Transverse colon (tissue), 4 donors: Measurements from ENCODE around the gene DOCK1. TPM values are rescaled to one million over a fixed set of nuclear protein-coding genes. Genes with fewer than 3 reads are reported as not detected.

Experiments
- DNase-seq: peaks from one replicate; pipeline ENCODE4 v3.0.0-alpha.2; 2019
- H3K27ac ChIP-seq, 4 donors: fragments of 200-600 bp; sonication (generic); 2 replicates each; pipeline ENCODE4 v1.5.1; 2016 to 2018; ENCODE audit warnings: inconsistent platforms in 4 of 4
- H3K27me3 ChIP-seq: fragments of 200-600 bp; sonication (generic); 2 replicates; pipeline ENCODE4 v1.5.1; 2017; ENCODE audit warnings: inconsistent platforms
- H3K36me3 ChIP-seq, 4 donors: fragments of 200-600 bp; sonication (generic); 2 replicates each; pipeline ENCODE4 v1.5.1; 2017 to 2019; ENCODE audit warnings: inconsistent platforms in 4 of 4
- H3K4me1 ChIP-seq, 4 donors: fragments of 200-600 bp; sonication (generic); 2 replicates each; pipeline ENCODE4 v1.5.1; 2017 to 2020; ENCODE audit warnings: inconsistent platforms in 4 of 4
- H3K4me3 ChIP-seq, 4 donors: fragments of 200-600 bp; sonication (generic); 1 replicate in 1 of 4; 2 replicates in 3 of 4; pipeline versions ENCODE4 v1.5.1 to v1.6.1; 2017 to 2019; ENCODE audit warnings: inconsistent platforms in 4 of 4
- H3K9me3 ChIP-seq, 2 donors: fragments of 200-600 bp; sonication (generic); 2 replicates each; pipeline ENCODE4 v1.5.1; 2017 to 2019; ENCODE audit warnings: inconsistent platforms in 2 of 2
- CTCF ChIP-seq, 5 experiments: fragments of 200-600 bp in 3 of 5; fragments of 450-650 bp in 2 of 5; sonication (generic) in 3 of 5; IDR thresholded peaks; 1 replicate in 2 of 5; 2 replicates in 3 of 5; pipeline ENCODE4 v1.5.1; 2016 to 2017; ENCODE audit warnings: antibody characterized with exemption in 5 of 5, inconsistent platforms in 3 of 5, mild to moderate bottlenecking in 2 of 5, moderate library complexity in 1 of 5
- EP300 ChIP-seq: sonication (generic); formaldehyde crosslinking; IDR thresholded peaks from one replicate; pipeline ENCODE4 v1.6.1; 2017; ENCODE audit warnings: antibody characterized with exemption, low read depth
- POLR2A ChIP-seq: fragments of 450-650 bp; IDR thresholded peaks from one replicate; pipeline ENCODE4 v1.6.1; 2016; ENCODE audit warnings: antibody characterized with exemption, mild to moderate bottlenecking, moderate library complexity
- POLR2AphosphoS5 ChIP-seq, 3 donors: sonication (generic); formaldehyde crosslinking; IDR thresholded peaks; one replicate each; pipeline ENCODE4 v1.6.1; 2016; ENCODE audit warnings: antibody characterized with exemption in 3 of 3
- WGBS, 2 donors: methylation state at CpG; one replicate each; pipeline ENCODE4 v1.1.5; 2018; ENCODE audit warnings: low coverage in 1 of 2; 5-methylcytosine and 5-hydroxymethylcytosine counted together
- in situ Hi-C, 4 donors: fragments of 200-750 bp; cut with MboI; loops; one replicate each; pipeline versions ENCODE4 v1.15.0 to v1.15.1; 2017; ENCODE audit warnings: low sequenced_read_pairs in 3 of 4, low pct_ligation_motif_present in 1 of 4, low pct_unique_long_range_greater_than_20kb in 1 of 4
- intact Hi-C: fragments of 100-400 bp; cut with DNase I; formaldehyde crosslinking; loops from one replicate; pipeline ENCODE4 v1.15.1; 2023; ENCODE audit warnings: low total_unique reads
- total RNA-seq, 4 donors: library from RNA; depleted of rRNA; stranded (reverse); fragments of >200 nt; gene quantifications; one replicate each; pipeline ENCODE4 v1.1.0, GENCODE V29; 2016

The DOCK1 gene
- total RNA-seq, 4 donors from 2014 or later = 75.1 to 200 (median 92.5) TPM

- no peaks in the 10 kb centered on the region for H3K4me1 ChIP-seq
- H3K27ac ChIP-seq = no peak overlapping the region
- in situ Hi-C loops = no loop called here
- no peaks in the 10 kb centered on the region for H3K9me3 ChIP-seq
- H3K4me3 ChIP-seq = no peak overlapping the region
- DNase-seq = no peak
- peaks cover 0 to 4% (median 0%) of the 10 kb centered on the region in 4 donors for H3K36me3 ChIP-seq
- H3K27me3 ChIP-seq = no peaks in the 10 kb centered on the region
- intact Hi-C loops = no loop called here
- no peak for TF ChIP-seq POLR2AphosphoS5 (IDR thresholded peaks at IDR 0.05)
- 68 to 78% methylated on average over 7 to 8 of the region's 8 CpGs for WGBS, 2 donors
Observed at GRCh38 chr10:127257395-127257794, 352.2 kb downstream of the DOCK1 start.

DNA sequence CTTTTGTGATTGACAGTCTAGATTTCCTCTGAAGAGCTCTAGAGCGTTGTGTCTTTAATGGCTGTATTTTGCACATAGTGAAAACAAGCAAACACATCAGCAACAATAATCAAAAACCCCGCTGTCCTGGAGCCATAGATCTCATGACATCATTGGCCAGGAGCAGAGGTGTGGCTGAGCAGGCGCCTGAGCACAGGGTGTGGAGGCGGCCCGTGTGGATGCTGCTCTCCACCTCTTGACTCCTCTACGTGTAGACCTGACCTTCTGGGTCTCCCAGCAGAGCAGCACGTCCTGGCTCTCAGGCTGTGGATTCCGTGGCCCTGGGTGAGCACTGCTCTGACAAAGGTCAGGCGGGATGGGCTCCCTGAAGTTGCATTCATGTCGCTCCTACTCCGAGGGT lies 354.1 kb downstream of the DOCK1 start:
- Histone ChIP-seq H3K4me3 (no peak overlapping the region), H3K4me1 (no peaks in the 10 kb centered on the region), H3K27me3 (no peaks in the 10 kb centered on the region), H3K27ac (no peak overlapping the region), H3K9me3 (no peaks in the 10 kb centered on the region), H3K36me3 (peaks cover 0 to 4% (median 0%) of the 10 kb centered on the region in 4 donors)
- intact Hi-C loops (no loop called here), in situ Hi-C loops (no loop called here)
- 91 to 94% methylated on average over 3 to 11 of the region's 11 CpGs for WGBS, 2 donors
- no peak for TF ChIP-seq POLR2AphosphoS5 (IDR thresholded peaks at IDR 0.05)
- TF ChIP-seq POLR2A = no peak
- TF ChIP-seq CTCF (IDR thresholded peaks at IDR 0.05) = no peak
- no peak for TF ChIP-seq EP300
- DNase-seq = no peak

DNA sequence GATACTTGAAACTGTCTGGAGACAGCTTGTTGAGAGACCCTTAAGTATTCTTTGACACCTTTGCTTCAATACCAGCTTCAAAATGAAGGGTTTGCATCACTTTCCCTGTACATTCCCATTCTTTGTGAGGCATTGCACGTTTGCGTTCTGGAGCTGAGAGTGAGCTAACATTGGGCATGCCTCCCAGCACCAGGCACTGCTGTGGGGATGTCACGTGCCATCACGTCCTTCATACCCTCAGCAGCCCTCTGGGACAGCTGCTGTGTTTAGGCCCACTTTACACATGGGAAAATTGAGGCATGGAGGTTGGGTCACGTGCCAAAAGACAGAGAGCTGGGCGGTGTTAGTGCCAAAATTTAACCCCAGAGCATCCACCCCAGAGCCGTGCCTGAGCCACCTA lies 357.4 kb downstream of the DOCK1 start:
- no peak overlapping the region for H3K27ac ChIP-seq
- TF ChIP-seq POLR2A (no peak), POLR2AphosphoS5 (IDR thresholded peaks at IDR 0.05) (no peak), EP300 (no peak), CTCF (IDR thresholded peaks at IDR 0.05) (no peak)
- H3K9me3 ChIP-seq = no peaks in the 10 kb centered on the region
- intact Hi-C loops = no loop called here
- no peak overlapping the region for H3K4me3 ChIP-seq
- 74 to 87% methylated on average over 3 to 7 of the region's 7 CpGs for WGBS, 2 donors
- DNase-seq = no peak
- no peaks in the 10 kb centered on the region for H3K4me1 ChIP-seq
- H3K27me3 ChIP-seq = no peaks in the 10 kb centered on the region
- H3K36me3 ChIP-seq = peaks cover 0 to 4% (median 0%) of the 10 kb centered on the region in 4 donors
- in situ Hi-C loops = no loop called here

DNA sequence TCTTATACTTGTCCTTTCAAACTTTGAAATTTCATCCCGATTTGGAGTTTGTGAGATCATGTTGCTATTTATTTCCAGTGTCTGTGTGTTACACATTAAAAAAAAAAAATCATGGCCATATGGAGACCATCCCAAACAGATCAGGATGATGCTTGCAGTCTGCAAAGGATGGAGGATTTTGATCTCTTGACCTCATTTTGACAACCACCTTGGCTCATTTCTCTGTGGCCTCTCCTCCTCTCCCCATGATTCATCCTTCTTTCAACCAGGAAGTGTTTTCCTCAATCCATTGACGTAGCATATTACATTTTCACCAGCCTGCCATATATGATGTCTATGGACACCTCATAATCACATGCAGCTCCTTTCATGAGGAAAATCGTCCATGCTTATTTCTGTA lies 360.1 kb downstream of the DOCK1 start:
- H3K27me3 ChIP-seq = no peaks in the 10 kb centered on the region
- DNase-seq = no peak
- no peak overlapping the region for H3K27ac ChIP-seq
- TF ChIP-seq POLR2A = no peak
- no peak for TF ChIP-seq CTCF (IDR thresholded peaks at IDR 0.05)
- intact Hi-C loops (no loop called here), in situ Hi-C loops (no loop called here)
- H3K4me1 ChIP-seq = no peaks in the 10 kb centered on the region
- H3K4me3 ChIP-seq = no peak overlapping the region
- no peaks in the 10 kb centered on the region for H3K9me3 ChIP-seq
- H3K36me3 ChIP-seq = no peaks in the 10 kb centered on the region
- WGBS, 2 donors = 70 to 85% methylated on average over 3 of the region's 3 CpGs

GRCh38 chr10:127266431-127266830 lies 361.2 kb downstream of the DOCK1 start:
- TF ChIP-seq POLR2A (no peak), EP300 (no peak), CTCF (IDR thresholded peaks at IDR 0.05) (no peak), POLR2AphosphoS5 (IDR thresholded peaks at IDR 0.05) (no peak)
- no peak overlapping the region for H3K27ac ChIP-seq
- intact Hi-C loops (no loop called here), in situ Hi-C loops (no loop called here)
- no peak overlapping the region for H3K4me3 ChIP-seq
- H3K9me3 ChIP-seq = no peaks in the 10 kb centered on the region
- no peaks in the 10 kb centered on the region for H3K27me3 ChIP-seq
- 81% methylated on average over 2 of the region's 2 CpGs; no CpG with 5 or more reads in 1 of the 2 donors for WGBS, 2 donors
- no peak for DNase-seq
- no peaks in the 10 kb centered on the region for H3K4me1 ChIP-seq
- no peaks in the 10 kb centered on the region for H3K36me3 ChIP-seq
